Body of pancreas (tissue), 4 donors: ENCODE results near the gene CAPZB.

Experiments used
- POLR2A ChIP-seq, 3 donors: fragments of 450-650 bp; IDR thresholded peaks; one replicate each; pipeline ENCODE4 v1.6.1; 2016; ENCODE audit warnings: antibody characterized with exemption in 3 of 3, mild to moderate bottlenecking in 2 of 3
- TF ChIP-seq, protein P1 (sequence below), 7 experiments: fragments of 450-650 bp in 4 of 7; fragments of 200-600 bp in 3 of 7; sonication (generic) in 3 of 7; IDR thresholded peaks; one replicate each; pipeline ENCODE4 v1.5.1; 2016 to 2019; ENCODE audit warnings: antibody characterized with exemption in 7 of 7

- TF ChIP-seq, protein P1, sequence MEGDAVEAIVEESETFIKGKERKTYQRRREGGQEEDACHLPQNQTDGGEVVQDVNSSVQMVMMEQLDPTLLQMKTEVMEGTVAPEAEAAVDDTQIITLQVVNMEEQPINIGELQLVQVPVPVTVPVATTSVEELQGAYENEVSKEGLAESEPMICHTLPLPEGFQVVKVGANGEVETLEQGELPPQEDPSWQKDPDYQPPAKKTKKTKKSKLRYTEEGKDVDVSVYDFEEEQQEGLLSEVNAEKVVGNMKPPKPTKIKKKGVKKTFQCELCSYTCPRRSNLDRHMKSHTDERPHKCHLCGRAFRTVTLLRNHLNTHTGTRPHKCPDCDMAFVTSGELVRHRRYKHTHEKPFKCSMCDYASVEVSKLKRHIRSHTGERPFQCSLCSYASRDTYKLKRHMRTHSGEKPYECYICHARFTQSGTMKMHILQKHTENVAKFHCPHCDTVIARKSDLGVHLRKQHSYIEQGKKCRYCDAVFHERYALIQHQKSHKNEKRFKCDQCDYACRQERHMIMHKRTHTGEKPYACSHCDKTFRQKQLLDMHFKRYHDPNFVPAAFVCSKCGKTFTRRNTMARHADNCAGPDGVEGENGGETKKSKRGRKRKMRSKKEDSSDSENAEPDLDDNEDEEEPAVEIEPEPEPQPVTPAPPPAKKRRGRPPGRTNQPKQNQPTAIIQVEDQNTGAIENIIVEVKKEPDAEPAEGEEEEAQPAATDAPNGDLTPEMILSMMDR (IDR thresholded peaks at IDR 0.05): no peak
- no peak for TF ChIP-seq POLR2A (IDR thresholded peaks at IDR 0.05)
Observed at GRCh38 chr1:19404748-19405147, 80.6 kb downstream of the CAPZB start.
